ENCODE data around the gene PCDHGA1. TPM values are rescaled to one million over a fixed set of nuclear protein-coding genes. Genes with fewer than 3 reads are reported as not detected.
A peak's percentile ranks its signal among the peaks of the same experiment; 100 is the strongest.
"Not testable (repeated sequence)": the region's sequence is repeated elsewhere in the genome, so short reads cannot be mapped to it uniquely, and the experiment has no call there.

The PCDHGA1 gene
- total RNA-seq, 1 donor from 2014 or later = 1.5 TPM

DNA sequence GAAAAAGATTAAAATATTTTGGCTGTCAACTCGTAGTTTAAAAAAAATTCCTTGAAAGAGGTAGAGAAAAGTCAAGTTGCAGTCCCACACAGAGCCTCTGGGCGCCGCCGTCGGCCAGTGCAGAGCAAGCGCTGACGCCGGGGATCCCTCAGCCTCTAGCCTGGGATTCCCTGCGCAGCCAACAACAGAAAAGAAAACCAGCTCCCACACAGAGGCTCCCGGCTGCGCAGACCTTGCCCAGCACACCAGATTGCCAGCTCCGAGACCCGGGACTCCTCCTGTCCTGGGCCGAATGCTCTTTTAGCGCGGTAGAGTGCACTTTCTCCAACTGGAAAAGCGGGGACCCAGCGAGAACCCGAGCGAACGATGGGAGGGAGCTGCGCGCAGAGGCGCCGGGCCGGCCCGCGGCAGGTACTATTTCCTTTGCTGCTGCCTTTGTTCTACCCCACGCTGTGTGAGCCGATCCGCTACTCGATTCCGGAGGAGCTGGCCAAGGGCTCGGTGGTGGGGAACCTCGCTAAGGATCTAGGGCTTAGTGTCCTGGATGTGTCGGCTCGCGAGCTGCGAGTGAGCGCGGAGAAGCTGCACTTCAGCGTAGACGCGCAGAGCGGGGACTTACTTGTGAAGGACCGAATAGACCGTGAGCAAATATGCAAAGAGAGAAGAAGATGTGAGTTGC is 87.3 kb downstream of the PCDHGA1 start, which contains the start of gene PCDHGB7:
PCDHGB7 (plus strand) TSS at position 184 of the 679 bp plus-strand sequence; CDS start at position 367, 183 bp downstream.
- H4K20me1 ChIP-seq (ENCODE audit: low read depth); H3K27me3 ChIP-seq; H3K27ac Mint-ChIP-seq; H3K4me1 Mint-ChIP-seq; H3K4me1 ChIP-seq; H3K9ac ChIP-seq; H3K79me2 ChIP-seq (ENCODE audit: low read depth); H3K27ac ChIP-seq: not testable (repeated sequence)
- Histone ChIP-seq H3K4me2 (peak within 1 kb of the TSS; percentile 77), H3K9me3 (ENCODE audit: low read depth) (peaks cover 57% of the 10 kb centered on the region), H3F3A (ENCODE audit: low read depth) (peaks cover 43% of the 10 kb centered on the region), H3K36me3 (peaks cover 30% of the 10 kb centered on the region), H2AFZ (replicated peaks) (peak within 1 kb of the TSS; percentile 80), H3K4me3 (peak within 1 kb of the TSS; percentile 50)
- H3K36me3 Mint-ChIP-seq = peaks cover 79% of the 10 kb centered on the region
- peak; percentile 92 for DNase-seq (ENCODE audit: low spot score)
- peak within 1 kb of the TSS; percentile 80 for H3K4me3 Mint-ChIP-seq
- peaks cover 90% of the 10 kb centered on the region for H3K9me3 Mint-ChIP-seq
- TF ChIP-seq, protein P1, sequence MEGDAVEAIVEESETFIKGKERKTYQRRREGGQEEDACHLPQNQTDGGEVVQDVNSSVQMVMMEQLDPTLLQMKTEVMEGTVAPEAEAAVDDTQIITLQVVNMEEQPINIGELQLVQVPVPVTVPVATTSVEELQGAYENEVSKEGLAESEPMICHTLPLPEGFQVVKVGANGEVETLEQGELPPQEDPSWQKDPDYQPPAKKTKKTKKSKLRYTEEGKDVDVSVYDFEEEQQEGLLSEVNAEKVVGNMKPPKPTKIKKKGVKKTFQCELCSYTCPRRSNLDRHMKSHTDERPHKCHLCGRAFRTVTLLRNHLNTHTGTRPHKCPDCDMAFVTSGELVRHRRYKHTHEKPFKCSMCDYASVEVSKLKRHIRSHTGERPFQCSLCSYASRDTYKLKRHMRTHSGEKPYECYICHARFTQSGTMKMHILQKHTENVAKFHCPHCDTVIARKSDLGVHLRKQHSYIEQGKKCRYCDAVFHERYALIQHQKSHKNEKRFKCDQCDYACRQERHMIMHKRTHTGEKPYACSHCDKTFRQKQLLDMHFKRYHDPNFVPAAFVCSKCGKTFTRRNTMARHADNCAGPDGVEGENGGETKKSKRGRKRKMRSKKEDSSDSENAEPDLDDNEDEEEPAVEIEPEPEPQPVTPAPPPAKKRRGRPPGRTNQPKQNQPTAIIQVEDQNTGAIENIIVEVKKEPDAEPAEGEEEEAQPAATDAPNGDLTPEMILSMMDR (IDR thresholded peaks at IDR 0.05) = peak; percentile 76
- peaks cover 18% of the 10 kb centered on the region for H3K27me3 Mint-ChIP-seq (ENCODE audit: insufficient read depth, low read depth)

DNA sequence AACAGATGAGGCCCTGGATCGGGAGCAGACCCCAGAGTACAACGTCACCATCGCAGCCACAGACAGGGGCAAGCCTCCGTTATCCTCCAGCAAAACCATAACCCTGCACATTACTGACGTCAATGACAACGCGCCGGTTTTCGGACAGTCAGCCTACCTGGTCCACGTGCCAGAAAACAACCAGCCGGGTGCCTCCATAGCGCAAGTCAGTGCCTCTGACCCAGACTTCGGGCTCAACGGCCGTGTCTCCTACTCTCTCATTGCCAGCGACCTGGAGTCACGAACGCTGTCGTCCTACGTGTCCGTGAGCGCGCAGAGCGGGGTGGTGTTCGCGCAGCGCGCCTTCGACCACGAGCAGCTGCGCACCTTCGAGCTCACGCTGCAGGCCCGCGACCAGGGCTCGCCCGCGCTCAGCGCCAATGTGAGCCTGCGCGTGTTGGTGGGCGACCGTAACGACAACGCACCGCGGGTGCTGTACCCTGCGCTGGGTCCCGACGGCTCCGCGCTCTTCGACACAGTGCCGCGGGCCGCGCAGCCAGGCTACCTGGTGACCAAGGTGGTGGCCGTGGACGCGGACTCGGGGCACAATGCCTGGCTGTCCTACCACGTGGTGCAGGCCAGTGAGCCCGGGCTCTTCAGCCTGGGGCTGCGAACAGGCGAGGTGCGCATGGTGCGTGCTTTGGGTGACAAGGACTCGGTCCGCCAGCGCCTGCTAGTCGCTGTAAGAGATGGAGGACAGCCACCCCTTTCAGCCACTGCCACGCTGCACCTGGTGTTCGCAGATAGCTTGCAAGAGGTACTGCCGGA is 89.0 kb downstream of the PCDHGA1 start:
- H3K9me3 Mint-ChIP-seq = peaks cover 85% of the 10 kb centered on the region
- no peak overlapping the region for H3K4me3 Mint-ChIP-seq
- no peak overlapping the region for H3K27ac ChIP-seq
- no peak overlapping the region for H3K9ac ChIP-seq
- no peak overlapping the region for H3K4me2 ChIP-seq
- H3F3A ChIP-seq (ENCODE audit: low read depth) = peaks cover 44% of the 10 kb centered on the region
- H2AFZ ChIP-seq (replicated peaks) = no peak overlapping the region
- H3K79me2 ChIP-seq (ENCODE audit: low read depth) = peaks cover 11% of the 10 kb centered on the region
- H3K36me3 ChIP-seq = peaks cover 35% of the 10 kb centered on the region
- H3K27ac Mint-ChIP-seq = no peak overlapping the region
- H3K4me1 Mint-ChIP-seq = peaks cover 4% of the 10 kb centered on the region
- H3K27me3 ChIP-seq = no peaks in the 10 kb centered on the region
- no peak for DNase-seq (ENCODE audit: low spot score)
- H4K20me1 ChIP-seq (ENCODE audit: low read depth) = no peaks in the 10 kb centered on the region
- H3K36me3 Mint-ChIP-seq = peaks cover 74% of the 10 kb centered on the region
- H3K4me3 ChIP-seq = no peak overlapping the region
- H3K27me3 Mint-ChIP-seq (ENCODE audit: insufficient read depth, low read depth) = peaks cover 19% of the 10 kb centered on the region
- H3K4me1 ChIP-seq = no peaks in the 10 kb centered on the region
- TF ChIP-seq EZH2 (IDR thresholded peaks at IDR 0.05) = no peak
- TF ChIP-seq, protein P1 (IDR thresholded peaks at IDR 0.05) = no peak
- TF ChIP-seq EZH2phosphoT487 (IDR thresholded peaks at IDR 0.05) = no peak
- peaks cover 64% of the 10 kb centered on the region for H3K9me3 ChIP-seq (ENCODE audit: low read depth)

DNA sequence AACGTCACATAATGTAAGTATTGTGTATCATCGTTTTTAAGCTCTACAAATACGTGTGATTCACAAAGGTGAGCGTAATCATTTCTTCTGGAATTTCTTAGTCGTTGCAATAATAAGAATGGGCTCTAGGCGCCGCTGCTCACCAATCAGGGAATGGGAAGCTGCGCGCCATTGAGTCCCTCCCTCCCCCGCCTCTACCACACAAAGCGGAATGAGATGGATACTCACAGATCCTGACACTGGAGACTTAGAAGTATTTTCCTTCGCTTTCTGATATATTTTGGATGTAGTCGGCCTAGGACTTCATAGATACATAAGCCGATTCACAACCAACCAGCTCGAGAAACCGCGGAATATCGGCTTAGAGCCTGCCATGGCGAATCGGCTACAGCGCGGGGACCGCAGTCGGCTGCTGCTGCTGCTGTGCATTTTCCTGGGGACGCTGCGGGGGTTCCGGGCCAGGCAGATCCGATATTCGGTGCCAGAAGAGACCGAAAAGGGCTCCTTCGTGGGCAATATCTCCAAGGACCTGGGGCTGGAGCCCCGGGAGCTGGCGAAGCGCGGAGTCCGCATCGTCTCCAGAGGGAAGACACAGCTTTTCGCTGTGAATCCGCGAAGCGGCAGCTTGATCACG is 90.7 kb downstream of the PCDHGA1 start, which contains the start of gene PCDHGA11:
PCDHGA11 (plus strand) TSS at position 197 of the 634 bp plus-strand sequence; CDS start at position 374, 177 bp downstream.
- H3K27ac Mint-ChIP-seq = no peak within 1 kb of the TSS
- Histone ChIP-seq H3K4me2 (peak within 1 kb of the TSS; percentile 36), H2AFZ (replicated peaks) (no peak within 1 kb of the TSS), H3K4me1 (no peaks in the 10 kb centered on the region), H3K9ac (no peak within 1 kb of the TSS), H3K79me2 (ENCODE audit: low read depth) (peaks cover 16% of the 10 kb centered on the region), H3K36me3 (peaks cover 52% of the 10 kb centered on the region), H3K9me3 (ENCODE audit: low read depth) (peaks cover 77% of the 10 kb centered on the region), H3F3A (ENCODE audit: low read depth) (peaks cover 44% of the 10 kb centered on the region), H3K27ac (no peak within 1 kb of the TSS), H3K4me3 (peak within 1 kb of the TSS; percentile 38), H3K27me3 (no peaks in the 10 kb centered on the region), H4K20me1 (ENCODE audit: low read depth) (no peaks in the 10 kb centered on the region)
- H3K9me3 Mint-ChIP-seq = peaks cover 87% of the 10 kb centered on the region
- DNase-seq (ENCODE audit: low spot score) = peak; percentile 57
- H3K36me3 Mint-ChIP-seq = peaks cover 78% of the 10 kb centered on the region
- peaks cover 17% of the 10 kb centered on the region for H3K27me3 Mint-ChIP-seq (ENCODE audit: insufficient read depth, low read depth)
- H3K4me1 Mint-ChIP-seq = peaks cover 4% of the 10 kb centered on the region
- H3K4me3 Mint-ChIP-seq = no peak within 1 kb of the TSS
- TF ChIP-seq, protein P1 (IDR thresholded peaks at IDR 0.05) = peak; percentile 45
- no peak for TF ChIP-seq EZH2 (IDR thresholded peaks at IDR 0.05)
